HG03469 (cell line): ENCODE results near the gene DEDD.

Experiments used
- ATAC-seq: cut with Tn5 transposase; IDR thresholded peaks from one replicate; pipeline ENCODE4 v1.9.1; 2021; ENCODE audit warnings: mild to moderate bottlenecking, moderate library complexity, moderate number of reproducible peaks; ENCODE audit not compliant: unreplicated experiment

The DEDD gene

DNA sequence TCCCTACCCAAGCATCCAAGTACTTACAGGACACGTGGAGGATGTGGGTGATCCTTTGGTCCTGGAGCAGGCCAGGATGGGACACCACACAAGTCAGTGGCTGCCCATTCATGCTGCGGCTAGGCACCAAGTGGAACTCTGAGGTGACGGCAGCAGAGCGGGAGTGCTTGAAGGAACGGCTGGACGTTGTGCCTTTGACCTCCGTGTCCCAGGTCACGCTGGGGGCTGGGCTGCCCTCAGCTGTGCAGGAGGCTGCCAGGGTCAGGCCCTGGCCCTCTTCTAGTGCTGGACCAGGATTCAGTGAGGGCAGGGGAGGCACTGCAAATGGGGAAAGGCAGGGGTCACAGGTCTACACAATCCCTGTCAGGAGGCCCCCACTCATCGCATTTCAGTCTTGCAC, 55.0 kb downstream of the DEDD start:
- no peak for ATAC-seq

DNA sequence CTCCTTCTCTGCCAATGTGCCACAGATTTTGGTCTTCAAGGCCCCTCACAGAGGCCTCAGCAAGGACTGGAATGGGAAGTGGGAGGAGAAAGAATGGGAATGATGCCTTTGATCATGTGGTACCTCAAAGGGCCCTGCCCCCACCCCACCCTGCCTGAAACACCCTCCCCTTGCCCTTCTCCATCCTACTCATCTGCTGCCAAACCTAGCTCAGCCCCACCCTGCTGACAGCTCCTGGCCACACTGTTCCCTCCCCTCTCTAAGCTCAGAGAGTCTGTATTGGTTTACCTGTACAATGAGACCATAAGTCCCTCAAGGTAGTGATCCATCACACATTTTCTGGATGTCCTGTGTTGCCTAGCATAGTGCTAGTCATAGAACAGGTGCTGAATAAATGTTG, 56.1 kb downstream of the DEDD start:
- no peak for ATAC-seq

DNA sequence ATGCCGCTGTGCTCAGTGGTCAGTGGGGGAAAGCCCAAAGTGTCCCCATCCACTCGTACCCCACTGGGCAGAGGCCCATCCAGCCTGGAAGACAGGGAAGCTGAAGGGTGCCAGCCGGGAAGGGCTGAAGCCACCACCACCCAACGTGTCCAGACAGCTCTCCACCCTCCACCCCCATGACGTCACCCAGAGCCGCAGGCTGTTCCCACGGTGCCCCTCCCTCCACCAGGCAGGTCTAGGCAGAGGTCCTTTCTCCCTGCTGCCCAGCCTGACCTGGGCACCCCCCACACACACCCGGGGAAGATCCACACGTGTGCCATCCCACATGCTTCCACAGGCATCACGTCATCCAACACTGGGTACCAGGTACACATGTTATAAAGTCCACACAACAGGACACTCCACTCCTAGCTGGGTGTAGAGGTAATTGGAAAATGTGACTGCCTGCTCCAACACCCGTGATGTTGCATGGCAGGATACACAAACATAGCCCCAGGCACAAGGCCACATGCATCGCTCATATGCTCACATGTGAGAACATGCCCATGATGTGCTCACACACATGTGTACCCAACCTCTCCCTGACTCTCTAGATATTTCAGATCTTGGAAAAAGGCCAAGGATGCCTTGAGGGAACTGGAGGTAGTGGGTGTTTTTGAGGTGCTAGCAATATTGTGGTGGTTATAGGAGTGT, 57.6 kb downstream of the DEDD start:
- no peak for ATAC-seq

DNA sequence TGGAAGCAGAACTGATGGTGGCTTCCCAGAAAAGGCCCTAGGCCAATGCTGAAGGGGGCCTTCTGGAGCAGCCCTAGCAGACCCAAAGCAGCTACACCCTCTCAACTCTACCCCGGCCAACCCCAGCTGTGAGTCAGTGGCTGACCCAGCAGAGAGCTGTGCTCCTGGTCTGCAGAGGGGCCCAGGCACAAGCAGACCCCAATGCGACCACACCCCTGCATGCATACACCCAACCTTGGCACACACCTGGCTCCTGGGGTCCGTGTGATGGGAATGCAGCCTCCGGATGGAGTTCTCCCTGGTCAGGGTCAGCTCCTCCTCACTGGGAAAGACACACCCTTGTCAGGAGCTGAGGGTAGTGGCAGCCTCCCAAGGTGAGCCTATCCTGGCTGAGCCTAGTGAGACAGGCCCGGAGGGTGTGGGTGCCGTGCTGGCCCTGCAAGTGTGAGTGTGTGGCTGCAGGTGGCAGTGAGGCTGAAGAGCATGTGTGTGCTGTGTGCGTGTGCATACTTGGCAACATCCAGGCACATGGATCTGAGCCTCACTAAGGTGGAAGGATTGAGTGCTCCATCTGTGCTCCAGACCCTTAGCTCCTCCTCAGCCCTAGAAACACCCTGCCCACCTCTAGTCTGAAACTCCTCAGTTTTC, 58.9 kb downstream of the DEDD start:
- no peak for ATAC-seq

DNA sequence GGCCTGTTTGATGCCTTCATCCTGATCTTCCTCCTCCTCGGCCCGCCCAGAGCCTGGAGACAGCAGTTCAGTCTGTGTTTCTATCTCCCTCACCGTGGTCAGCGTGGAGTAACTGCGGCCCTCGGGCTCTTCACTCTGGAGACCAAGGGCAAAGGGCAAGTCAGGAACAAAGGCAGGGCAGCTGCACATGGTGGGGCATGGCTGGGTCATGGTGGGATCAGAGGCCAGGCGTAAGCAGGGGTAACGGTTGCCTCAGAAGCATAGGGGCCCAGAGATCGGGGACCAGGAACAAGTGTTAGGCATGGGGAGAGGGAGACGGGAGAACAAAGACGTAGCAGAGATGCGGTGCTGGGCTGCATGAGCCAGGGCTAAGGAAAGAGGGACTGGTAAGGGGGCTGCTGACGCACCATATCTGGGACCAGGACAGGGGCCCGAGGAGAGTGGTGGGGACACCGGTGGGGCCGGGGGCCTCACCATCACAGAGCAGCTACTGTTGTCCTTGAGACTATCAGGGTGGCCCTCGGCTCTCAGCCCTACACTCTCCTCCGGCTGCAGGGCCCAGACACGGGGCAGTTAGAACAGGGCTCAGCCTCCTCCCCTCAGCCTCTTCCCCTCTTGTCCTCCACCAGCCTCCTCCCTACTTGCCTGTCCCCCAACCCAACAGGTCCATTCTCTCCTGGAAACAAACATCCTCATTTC, 59.6 kb downstream of the DEDD start:
- ATAC-seq = no peak

DNA sequence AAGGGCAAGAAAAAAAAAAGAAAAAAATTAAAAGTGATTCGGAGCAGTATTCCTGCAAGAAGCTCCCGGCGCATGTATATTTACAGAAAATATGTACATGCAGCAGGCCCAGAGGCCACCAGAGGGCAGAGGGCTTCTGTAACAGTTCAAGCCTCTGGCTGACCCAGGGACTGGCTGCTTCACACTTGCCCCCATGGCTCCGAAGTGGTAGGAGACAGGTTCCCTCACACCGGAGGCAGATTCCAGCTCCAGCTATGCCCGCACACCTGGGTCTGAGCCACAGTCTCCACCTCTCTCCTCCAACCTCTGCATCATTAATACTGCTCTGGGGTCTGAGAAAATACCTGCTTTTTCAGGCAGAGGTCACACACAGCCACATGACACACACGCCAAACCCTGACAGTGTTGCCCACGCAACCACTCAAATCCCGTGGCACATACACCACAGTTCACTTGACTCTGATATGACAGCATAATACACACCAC, 60.5 kb downstream of the DEDD start:
- no peak for ATAC-seq
